T-cell (primary cell): ENCODE results near the gene DAAM2. TPM values are rescaled to one million over a fixed set of nuclear protein-coding genes. Genes with fewer than 3 reads are reported as not detected.

Experiments
- ATAC-seq, 4 experiments: fragments of 200-7000 bp in 3 of 4; fragments of 150-1000 bp in 1 of 4; cut with Tn5 transposase; replicated peaks in 1 of 4; 1 replicate in 3 of 4; 2 replicates in 1 of 4; pipeline ENCODE4 v1.10.0; 2021; ENCODE audit warnings: moderate library complexity in 3 of 4, mild to moderate bottlenecking in 2 of 4, moderate number of reproducible peaks in 1 of 4
- CTCF ChIA-PET, 2 donors: fragments of 300-600 bp; sonication (Branson Sonifier 250); formaldehyde crosslinking; loops; one replicate each; lab custom pipeline; 2022; ENCODE audit warnings: antibody characterized with exemption in 2 of 2; lab: Charles Lee
- POLR2A ChIA-PET, 2 donors: fragments of 300-600 bp; sonication (Branson Sonifier 250); formaldehyde crosslinking; loops; one replicate each; lab custom pipeline; 2022; ENCODE audit warnings: antibody characterized with exemption in 2 of 2; lab: Charles Lee
- DNase-seq, 35 experiments: peaks; one replicate each; pipeline versions ENCODE4 v3.0.0 to v3.0.0-alpha.2; 2013 to 2023
- H3K27ac ChIP-seq: one replicate; pipeline ENCODE4 v1.5.1; 2013; ENCODE audit warnings: low read length
- H3K27me3 ChIP-seq, 2 experiments: replicated peaks in 1 of 2; 1 replicate in 1 of 2; 2 replicates in 1 of 2; pipeline versions ENCODE4 v1.6.1 to v1.7.0; 2013; ENCODE audit warnings: low read length in 1 of 2, mixed read lengths in 1 of 2; ENCODE audit not compliant: control insufficient read depth in 2 of 2, insufficient read depth in 2 of 2; ENCODE audit errors: extremely low read depth in 1 of 2
- H3K36me3 ChIP-seq, 2 donors: 1 replicate in 1 of 2; 2 replicates in 1 of 2; pipeline versions ENCODE4 v1.6.1 to v1.7.0; 2013; ENCODE audit warnings: low read length in 1 of 2; ENCODE audit not compliant: control insufficient read depth in 2 of 2, insufficient read depth in 1 of 2; ENCODE audit errors: extremely low read depth in 1 of 2
- H3K4me1 ChIP-seq, 2 experiments: 1 replicate in 1 of 2; 2 replicates in 1 of 2; pipeline versions ENCODE4 v1.6.1 to v1.7.0; 2013; ENCODE audit warnings: low read length in 2 of 2, mixed read lengths in 1 of 2; ENCODE audit not compliant: insufficient read depth in 2 of 2, control insufficient read depth in 1 of 2; ENCODE audit errors: extremely low read depth in 1 of 2
- H3K4me3 ChIP-seq, 2 donors: 1 replicate in 1 of 2; 2 replicates in 1 of 2; pipeline versions ENCODE4 v1.5.1 to v1.7.0; 2013; ENCODE audit warnings: mild to moderate bottlenecking in 2 of 2, low read length in 1 of 2, moderate library complexity in 1 of 2; ENCODE audit not compliant: control insufficient read depth in 1 of 2; ENCODE audit errors: extremely low read depth in 1 of 2
- H3K9me3 ChIP-seq: 2 replicates; pipeline ENCODE4 v1.7.0; 2013
- H3K27ac Mint-ChIP-seq, 2 donors: one replicate each; pipeline ENCODE4 v1.8.0; 2020 to 2021; ENCODE audit warnings: mild to moderate bottlenecking in 2 of 2, mixed read lengths in 2 of 2
- H3K27me3 Mint-ChIP-seq, 2 donors: one replicate each; pipeline ENCODE4 v1.8.0; 2021 to 2022; ENCODE audit warnings: mixed read lengths in 2 of 2
- H3K36me3 Mint-ChIP-seq: one replicate; pipeline ENCODE4 v1.8.0; 2021; ENCODE audit warnings: mixed read lengths
- H3K4me1 Mint-ChIP-seq, 3 donors: one replicate each; pipeline ENCODE4 v1.8.0; 2020 to 2022; ENCODE audit warnings: mixed read lengths in 3 of 3, mild to moderate bottlenecking in 1 of 3
- H3K4me3 Mint-ChIP-seq, 3 donors: one replicate each; pipeline ENCODE4 v1.8.0; 2020 to 2022; ENCODE audit warnings: mild to moderate bottlenecking in 3 of 3, mixed read lengths in 3 of 3, moderate library complexity in 3 of 3
- H3K9me3 Mint-ChIP-seq, 3 donors: one replicate each; pipeline ENCODE4 v1.8.0; 2020 to 2022; ENCODE audit warnings: mixed read lengths in 3 of 3
- WGBS: methylation state at CpG from one replicate; pipeline ENCODE4 v1.1.5; 2013; ENCODE audit warnings: missing lambda C conversion rate; ENCODE audit not compliant: insufficient coverage; 5-methylcytosine and 5-hydroxymethylcytosine counted together
- total RNA-seq, 35 experiments: library from RNA in 6 of 35; stranded (reverse) in 6 of 35; fragments of 120-200 nt in 1 of 35; gene quantifications; one replicate each; pipeline versions ENCODE4 v1.2.1 to v1.2.4 and lab custom pipeline; 2013 to 2026

Gene DAAM2
- total RNA-seq, 5 donors from 2014 or later (not counting 1 experiment from before 2014, with no cell fraction given): 0.03 to 0.07 TPM; not detected in 3

GRCh38 chr6:39905640-39905975, 113.4 kb downstream of the DAAM2 start:
- H3K27ac ChIP-seq: no peak overlapping the region
- ChIA-PET POLR2A (no interaction called here), CTCF (no interaction called here)
- no peaks in the 10 kb centered on the region for H3K4me1 Mint-ChIP-seq
- no peak for ATAC-seq
- no peak for DNase-seq
- no peaks in the 10 kb centered on the region for H3K36me3 ChIP-seq
- WGBS: 79% methylated on average over 4 of the region's 4 CpGs
- no peak overlapping the region for H3K4me3 Mint-ChIP-seq
- H3K9me3 Mint-ChIP-seq: no peaks in the 10 kb centered on the region
- no peaks in the 10 kb centered on the region for H3K9me3 ChIP-seq
- H3K27me3 ChIP-seq: peaks cover 0 to 10% of the 10 kb centered on the region in 2 experiments
- no peak overlapping the region for H3K27ac Mint-ChIP-seq
- no peaks in the 10 kb centered on the region for H3K27me3 Mint-ChIP-seq
- H3K36me3 Mint-ChIP-seq: no peaks in the 10 kb centered on the region
- no peaks in the 10 kb centered on the region for H3K4me1 ChIP-seq
- H3K4me3 ChIP-seq: no peak overlapping the region

DNA sequence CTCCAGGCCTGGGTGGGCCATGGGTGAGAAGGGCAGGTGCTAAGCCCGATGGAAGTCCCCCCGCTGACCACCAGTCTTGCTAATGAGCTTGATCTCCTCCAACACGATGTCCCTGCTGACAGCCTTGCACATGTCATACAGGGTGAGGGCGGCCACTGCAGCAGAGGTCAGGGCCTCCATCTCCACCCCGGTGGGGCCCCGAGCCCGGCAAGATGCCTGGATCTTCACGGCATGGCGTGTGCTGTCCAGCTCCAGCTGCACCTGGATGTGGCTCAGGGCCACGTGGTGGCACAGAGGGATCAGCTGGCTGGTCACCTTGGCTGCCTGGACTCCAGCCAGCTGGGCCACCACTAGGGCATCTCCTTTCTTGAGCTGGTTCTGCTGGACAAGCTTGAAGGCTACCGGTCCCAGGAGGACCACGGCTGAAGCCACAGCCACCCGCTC, 114.2 kb downstream of the DAAM2 start:
- H3K4me3 Mint-ChIP-seq: no peak overlapping the region
- CTCF ChIA-PET: interaction anchor here in 1 of 2 donors (0.6 kb wide), 1 partner anchor 24 kb away, joined by 5 read pairs; no protein-coding TSS in a partner anchor
- H3K36me3 Mint-ChIP-seq: no peaks in the 10 kb centered on the region
- Histone ChIP-seq H3K27ac (no peak overlapping the region), H3K4me3 (no peak overlapping the region), H3K27me3 (peaks cover 0 to 5% of the 10 kb centered on the region in 2 experiments), H3K9me3 (no peaks in the 10 kb centered on the region), H3K4me1 (no peaks in the 10 kb centered on the region), H3K36me3 (no peaks in the 10 kb centered on the region)
- no peaks in the 10 kb centered on the region for H3K9me3 Mint-ChIP-seq
- ATAC-seq (no peak), DNase-seq (no peak)
- peaks cover 0 to 7% (median 0%) of the 10 kb centered on the region in 3 donors for H3K4me1 Mint-ChIP-seq
- H3K27ac Mint-ChIP-seq: no peak overlapping the region
- H3K27me3 Mint-ChIP-seq: no peaks in the 10 kb centered on the region
- POLR2A ChIA-PET: no interaction called here
- 87% methylated on average over 10 of the region's 13 CpGs for WGBS

DNA sequence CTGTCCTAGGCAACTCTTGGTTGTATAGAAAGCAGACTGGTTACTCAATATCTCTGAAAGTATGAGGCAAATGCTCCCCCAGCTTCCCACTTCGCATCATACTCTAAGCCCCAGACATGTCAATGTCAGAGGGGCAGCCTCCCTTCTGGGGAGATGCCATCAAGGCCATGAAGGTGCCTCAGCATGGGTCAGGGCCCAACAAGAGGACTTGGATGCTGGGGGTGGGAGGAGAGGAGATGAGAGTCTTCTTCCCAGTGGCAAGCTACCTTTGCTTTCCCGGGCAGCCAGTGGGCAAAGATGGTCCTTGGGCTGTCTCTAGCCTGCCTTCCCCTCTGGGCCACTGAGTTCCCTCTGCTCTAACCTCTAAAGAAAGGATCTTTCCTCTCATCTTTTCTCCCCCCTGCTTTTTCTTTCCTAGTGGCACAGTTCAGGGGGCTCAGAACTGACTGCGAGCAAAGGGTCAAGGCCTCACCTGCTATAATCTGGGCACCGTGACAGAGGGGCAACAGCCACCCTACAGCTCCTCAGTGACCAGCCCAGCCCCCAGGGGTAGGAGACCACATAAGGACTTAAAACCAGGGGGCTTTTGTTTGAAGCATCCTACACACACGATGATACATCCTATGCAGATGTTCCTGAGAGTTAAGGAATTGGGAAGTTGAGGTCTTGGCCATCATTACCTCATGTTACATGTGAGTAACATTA, 115.8 kb downstream of the DAAM2 start:
- Histone ChIP-seq H3K27me3 (peaks cover 0 to 5% of the 10 kb centered on the region in 2 experiments), H3K27ac (no peak overlapping the region), H3K36me3 (no peaks in the 10 kb centered on the region), H3K4me3 (no peak overlapping the region), H3K4me1 (no peaks in the 10 kb centered on the region), H3K9me3 (no peaks in the 10 kb centered on the region)
- ATAC-seq (no peak), DNase-seq (no peak)
- H3K9me3 Mint-ChIP-seq: no peaks in the 10 kb centered on the region
- 90% methylated on average over 2 of the region's 5 CpGs for WGBS
- H3K27me3 Mint-ChIP-seq: no peaks in the 10 kb centered on the region
- peaks cover 0 to 9% (median 0%) of the 10 kb centered on the region in 3 donors for H3K4me1 Mint-ChIP-seq
- ChIA-PET POLR2A (no interaction called here), CTCF (no interaction called here)
- no peaks in the 10 kb centered on the region for H3K36me3 Mint-ChIP-seq
- H3K27ac Mint-ChIP-seq: no peak overlapping the region
- H3K4me3 Mint-ChIP-seq: no peak overlapping the region

GRCh38 chr6:39908838-39909583, 116.8 kb downstream of the DAAM2 start:
- H3K4me3 ChIP-seq: no peak overlapping the region
- POLR2A ChIA-PET: no interaction called here
- Mint-ChIP-seq H3K27me3 (no peaks in the 10 kb centered on the region), H3K4me1 (peaks cover 0 to 9% (median 0%) of the 10 kb centered on the region in 3 donors), H3K36me3 (no peaks in the 10 kb centered on the region), H3K27ac (no peak overlapping the region), H3K9me3 (no peaks in the 10 kb centered on the region), H3K4me3 (no peak overlapping the region)
- no peaks in the 10 kb centered on the region for H3K4me1 ChIP-seq
- no peaks in the 10 kb centered on the region for H3K36me3 ChIP-seq
- no peaks in the 10 kb centered on the region for H3K9me3 ChIP-seq
- CTCF ChIA-PET: no interaction called here
- peaks cover 0 to 10% of the 10 kb centered on the region in 2 experiments for H3K27me3 ChIP-seq
- H3K27ac ChIP-seq: no peak overlapping the region
- no peak for ATAC-seq
- WGBS: 94% methylated on average over 12 of the region's 13 CpGs
- no peak for DNase-seq

DNA sequence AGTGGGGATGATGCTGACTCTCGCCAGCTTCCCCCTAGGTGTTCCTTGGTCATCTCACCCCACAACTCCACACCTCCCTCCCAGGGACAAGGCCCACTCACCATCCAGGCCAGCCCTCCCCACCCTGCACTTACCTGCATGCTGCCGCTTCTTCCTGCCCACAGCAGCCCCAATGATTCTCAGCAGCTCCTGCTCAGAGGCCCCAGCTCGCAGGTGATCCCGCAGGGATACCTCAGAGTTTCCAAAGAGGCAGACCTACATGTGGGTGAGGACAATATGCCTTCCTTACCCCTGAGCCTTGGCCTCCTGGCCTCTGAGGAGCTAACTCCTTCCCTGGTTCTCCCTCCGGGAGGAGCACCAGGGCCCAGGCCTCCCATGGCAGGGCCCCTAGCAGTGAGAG, 117.5 kb downstream of the DAAM2 start:
- H3K4me1 Mint-ChIP-seq: peaks cover 0 to 9% (median 0%) of the 10 kb centered on the region in 3 donors
- DNase-seq (no peak), ATAC-seq (no peak)
- Histone ChIP-seq H3K4me3 (no peak overlapping the region), H3K9me3 (no peaks in the 10 kb centered on the region), H3K27me3 (peaks cover 0 to 10% of the 10 kb centered on the region in 2 experiments), H3K27ac (no peak overlapping the region), H3K4me1 (no peaks in the 10 kb centered on the region), H3K36me3 (no peaks in the 10 kb centered on the region)
- no peaks in the 10 kb centered on the region for H3K27me3 Mint-ChIP-seq
- ChIA-PET CTCF (no interaction called here), POLR2A (no interaction called here)
- H3K27ac Mint-ChIP-seq: no peak overlapping the region
- no peak overlapping the region for H3K4me3 Mint-ChIP-seq
- H3K36me3 Mint-ChIP-seq: peaks cover 3% of the 10 kb centered on the region
- no CpG with 5 or more reads among the region's 5 CpGs for WGBS
- no peaks in the 10 kb centered on the region for H3K9me3 Mint-ChIP-seq

DNA sequence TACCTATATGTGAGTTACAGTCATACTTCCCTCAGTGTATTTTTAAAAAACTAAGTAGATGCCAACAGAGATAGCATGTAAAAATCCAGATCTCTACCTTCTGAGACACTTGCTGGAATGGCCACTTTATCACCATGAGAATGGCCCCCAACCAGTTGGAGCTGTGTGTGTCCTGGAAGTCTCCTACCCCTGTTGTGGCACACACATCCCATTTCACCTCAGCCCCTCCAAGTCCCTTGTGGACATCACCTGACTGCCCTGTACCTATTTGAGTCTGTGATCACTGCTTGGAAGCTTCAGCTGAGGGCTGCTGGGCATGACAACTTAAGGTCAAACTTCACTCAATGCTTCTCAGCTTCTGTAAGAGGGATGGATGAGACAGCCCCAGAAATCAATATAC, 118.0 kb downstream of the DAAM2 start:
- H3K4me3 ChIP-seq: no peak overlapping the region
- H3K27me3 Mint-ChIP-seq: no peaks in the 10 kb centered on the region
- H3K27ac ChIP-seq: no peak overlapping the region
- ChIA-PET CTCF (no interaction called here), POLR2A (no interaction called here)
- no peak overlapping the region for H3K4me3 Mint-ChIP-seq
- H3K4me1 Mint-ChIP-seq: peaks cover 0 to 9% (median 0%) of the 10 kb centered on the region in 3 donors
- H3K27me3 ChIP-seq: peaks cover 0 to 10% of the 10 kb centered on the region in 2 experiments
- peaks cover 3% of the 10 kb centered on the region for H3K36me3 Mint-ChIP-seq
- DNase-seq (no peak), ATAC-seq (no peak)
- no peaks in the 10 kb centered on the region for H3K9me3 ChIP-seq
- no peaks in the 10 kb centered on the region for H3K9me3 Mint-ChIP-seq
- no peaks in the 10 kb centered on the region for H3K4me1 ChIP-seq
- H3K36me3 ChIP-seq: no peaks in the 10 kb centered on the region
- H3K27ac Mint-ChIP-seq: no peak overlapping the region
